Measurements from ENCODE around the gene PLD1. TPM values are rescaled to one million over a fixed set of nuclear protein-coding genes. Genes with fewer than 3 reads are reported as not detected.

Gene PLD1
- total RNA-seq, 1 donor from 2014 or later = not detected

GRCh38 chr3:171840811-171841619, 30.7 kb upstream of the PLD1 start:
- no peak for ATAC-seq (ENCODE audit: low read depth)
- intact Hi-C loops (cut with micrococcal nuclease) = loop anchor here (10.0 kb wide), 1 partner anchor 494 kb away; no protein-coding TSS in a partner anchor
- H3K9me3 Mint-ChIP-seq = no peaks in the 10 kb centered on the region
- no peaks in the 10 kb centered on the region for H3K4me1 Mint-ChIP-seq
- peaks cover 4% of the 10 kb centered on the region for H3K27me3 Mint-ChIP-seq
- ChIA-PET CTCF (no interaction called here), POLR2A (no interaction called here)
- no peak overlapping the region for H3K4me3 Mint-ChIP-seq
- TF ChIP-seq CTCF (IDR thresholded peaks at IDR 0.05) = no peak
- H3K27ac Mint-ChIP-seq = no peak overlapping the region
- H3K36me3 Mint-ChIP-seq (ENCODE audit: low read depth) = no peaks in the 10 kb centered on the region
- DNase-seq = no peak

DNA sequence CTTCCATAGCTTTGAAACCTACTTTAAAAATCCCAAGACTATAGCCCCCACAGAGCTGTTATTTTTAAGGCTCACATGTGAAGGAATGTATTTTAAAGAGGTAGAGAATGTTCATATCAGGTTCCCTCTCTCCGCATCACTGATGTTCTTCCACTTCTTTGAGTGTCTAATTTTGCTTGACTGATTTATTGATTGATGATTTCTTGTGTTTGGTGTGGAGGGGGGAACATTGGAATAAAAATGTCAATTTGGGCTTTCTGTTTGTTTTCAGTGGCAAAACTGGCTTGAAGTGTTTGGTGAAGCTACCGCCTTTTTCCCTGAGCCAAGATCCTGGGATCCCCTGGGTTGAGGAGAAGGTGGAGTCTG, 30.1 kb upstream of the PLD1 start:
- intact Hi-C loops (cut with micrococcal nuclease) = loop anchor here (10.0 kb wide), 1 partner anchor 494 kb away; no protein-coding TSS in a partner anchor
- CTCF ChIA-PET = no interaction called here
- DNase-seq (no peak), ATAC-seq (ENCODE audit: low read depth) (no peak)
- POLR2A ChIA-PET = no interaction called here
- TF ChIP-seq CTCF (IDR thresholded peaks at IDR 0.05) = no peak
- Mint-ChIP-seq H3K4me1 (no peaks in the 10 kb centered on the region), H3K27me3 (peaks cover 4% of the 10 kb centered on the region), H3K9me3 (no peaks in the 10 kb centered on the region), H3K4me3 (no peak overlapping the region), H3K27ac (no peak overlapping the region), H3K36me3 (ENCODE audit: low read depth) (no peaks in the 10 kb centered on the region)

GRCh38 chr3:171839270-171839669, 29.0 kb upstream of the PLD1 start:
- ATAC-seq (ENCODE audit: low read depth) (no peak), DNase-seq (no peak)
- ChIA-PET CTCF (no interaction called here), POLR2A (no interaction called here)
- H3K9me3 Mint-ChIP-seq = no peaks in the 10 kb centered on the region
- intact Hi-C loops (cut with micrococcal nuclease) = no loop called here
- TF ChIP-seq CTCF (IDR thresholded peaks at IDR 0.05) = no peak
- H3K36me3 Mint-ChIP-seq (ENCODE audit: low read depth) = no peaks in the 10 kb centered on the region
- no peak overlapping the region for H3K27ac Mint-ChIP-seq
- no peaks in the 10 kb centered on the region for H3K4me1 Mint-ChIP-seq
- no peak overlapping the region for H3K4me3 Mint-ChIP-seq
- H3K27me3 Mint-ChIP-seq = peaks cover 4% of the 10 kb centered on the region

- no peak for TF ChIP-seq CTCF (IDR thresholded peaks at IDR 0.05)
- DNase-seq = no peak
- ATAC-seq (ENCODE audit: low read depth) = no peak
- Mint-ChIP-seq H3K4me1 (no peaks in the 10 kb centered on the region), H3K4me3 (no peak overlapping the region), H3K9me3 (no peaks in the 10 kb centered on the region), H3K27ac (no peak overlapping the region), H3K27me3 (peaks cover 4% of the 10 kb centered on the region), H3K36me3 (ENCODE audit: low read depth) (no peaks in the 10 kb centered on the region)
- POLR2A ChIA-PET = no interaction called here
- intact Hi-C loops (cut with micrococcal nuclease) = no loop called here
- CTCF ChIA-PET = no interaction called here
Observed at GRCh38 chr3:171838218-171838720, 28.0 kb upstream of the PLD1 start.

- no peak overlapping the region for H3K4me3 Mint-ChIP-seq
- intact Hi-C loops (cut with micrococcal nuclease) = no loop called here
Observed at GRCh38 chr3:171837698-171838097, 27.4 kb upstream of the PLD1 start.

More at GRCh38 chr3:171837698-171838097, 27.4 kb upstream of the PLD1 start:
- Mint-ChIP-seq H3K27me3 (peaks cover 7% of the 10 kb centered on the region), H3K9me3 (no peaks in the 10 kb centered on the region), H3K27ac (no peak overlapping the region), H3K4me1 (no peaks in the 10 kb centered on the region), H3K36me3 (ENCODE audit: low read depth) (no peaks in the 10 kb centered on the region)
- no peak for DNase-seq
- ChIA-PET CTCF (no interaction called here), POLR2A (no interaction called here)
- no peak for ATAC-seq (ENCODE audit: low read depth)
- no peak for TF ChIP-seq CTCF (IDR thresholded peaks at IDR 0.05)

Measured in activated B cell treated with CpG ODN at 0.5 μM for 24 hours (primary cell).